ENCODE results near the gene TMEM88.

Gene TMEM88

GRCh38 chr17:7884581-7885366 is 29.9 kb downstream of the TMEM88 start:
- DNase-seq (ENCODE audit: low read depth in 3 of 3), result peak in 1 of 3 experiments; percentile 47

GRCh38 chr17:7885367-7886226 is 30.7 kb downstream of the TMEM88 start:
- DNase-seq (ENCODE audit: low read depth in 3 of 3), result peak in 1 of 3 experiments; percentile 41

- peak in 1 of 3 experiments; percentile 54 for DNase-seq (ENCODE audit: low read depth in 3 of 3)
These were observed 31.6 kb downstream of the TMEM88 start for GRCh38 chr17:7886227-7887037.

- no peak for DNase-seq (ENCODE audit: low read depth in 3 of 3)
These were observed 32.2 kb downstream of the TMEM88 start for GRCh38 chr17:7887038-7887481.

GRCh38 chr17:7887482-7888183 is 32.8 kb downstream of the TMEM88 start:
- peak; percentile 81 to 89 (median 88) for DNase-seq (ENCODE audit: low read depth in 3 of 3)

- peak in 1 of 3 experiments; percentile 69 for DNase-seq (ENCODE audit: low read depth in 3 of 3)
These were observed 33.5 kb downstream of the TMEM88 start, which contains the start of gene CHD3 for GRCh38 chr17:7888184-7888920. CHD3 (plus strand) TSS chr17:7888789; CDS start chr17:7889001, 212 bp downstream.

GRCh38 chr17:7889166-7889955 is 34.5 kb downstream of the TMEM88 start:
- DNase-seq (ENCODE audit: low read depth in 3 of 3), result peak in 1 of 3 experiments; percentile 34

GRCh38 chr17:7893187-7893880 is 38.5 kb downstream of the TMEM88 start:
- DNase-seq (ENCODE audit: low read depth in 3 of 3), result no peak

- DNase-seq (ENCODE audit: low read depth in 3 of 3), result no peak
These were observed 39.4 kb downstream of the TMEM88 start for GRCh38 chr17:7894226-7894625.

GRCh38 chr17:7894866-7895265 is 40.0 kb downstream of the TMEM88 start:
- no peak for DNase-seq (ENCODE audit: low read depth in 3 of 3)

GRCh38 chr17:7897090-7897489 is 42.2 kb downstream of the TMEM88 start:
- DNase-seq (ENCODE audit: low read depth in 3 of 3), result no peak

GRCh38 chr17:7897773-7898172 is 42.9 kb downstream of the TMEM88 start:
- DNase-seq (ENCODE audit: low read depth in 3 of 3), result no peak

- no peak for DNase-seq (ENCODE audit: low read depth in 3 of 3)
These were observed 48.6 kb downstream of the TMEM88 start for GRCh38 chr17:7903154-7904103.

Measured in stimulated activated CD4-positive, alpha-beta T cell treated with anti-CD3 and anti-CD28 coated beads, TNF-alpha, amount 100 ng/mL, for 24 hours (primary cell).